HG03469 (cell line): ENCODE measurements around the gene PCDHGA4.
"Not testable (repeated sequence)": the region's sequence is repeated elsewhere in the genome, so short reads cannot be mapped to it uniquely, and the experiment has no call there.

Source experiments
- ATAC-seq: cut with Tn5 transposase; IDR thresholded peaks from one replicate; pipeline ENCODE4 v1.9.1; 2021; ENCODE audit warnings: mild to moderate bottlenecking, moderate library complexity, moderate number of reproducible peaks; ENCODE audit not compliant: unreplicated experiment

The PCDHGA4 gene

DNA sequence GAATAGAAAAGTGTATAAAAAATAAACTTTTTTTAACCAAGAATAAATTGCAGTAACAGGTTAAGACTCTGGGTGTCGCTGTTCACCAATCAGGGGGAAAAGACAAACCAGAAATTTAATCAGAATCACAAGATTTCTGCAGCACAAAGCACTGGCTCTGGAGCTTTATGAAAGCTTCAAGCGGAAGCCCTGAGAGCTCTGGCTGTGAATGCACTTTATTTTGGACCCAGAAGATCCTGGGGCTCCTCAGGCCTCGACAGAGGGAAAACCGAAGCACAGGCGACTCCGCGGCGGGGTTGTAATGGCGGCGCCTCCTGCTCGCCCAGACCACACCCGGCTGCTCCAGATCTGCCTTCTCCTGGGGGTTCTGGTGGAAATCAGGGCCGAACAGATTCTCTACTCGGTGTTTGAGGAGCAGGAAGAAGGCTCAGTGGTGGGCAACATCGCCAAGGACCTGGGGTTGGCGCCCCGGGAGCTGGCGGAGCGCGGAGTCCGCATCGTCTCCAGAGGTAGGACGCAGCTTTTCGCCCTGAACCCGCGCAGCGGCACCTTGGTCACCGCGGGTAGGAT is at the start of gene PCDHGA4:
TSS of gene PCDHGA4 (plus strand) at position 122 of the 570 bp plus-strand sequence. CDS start at position 209, 87 bp downstream.
- ATAC-seq = no peak

DNA sequence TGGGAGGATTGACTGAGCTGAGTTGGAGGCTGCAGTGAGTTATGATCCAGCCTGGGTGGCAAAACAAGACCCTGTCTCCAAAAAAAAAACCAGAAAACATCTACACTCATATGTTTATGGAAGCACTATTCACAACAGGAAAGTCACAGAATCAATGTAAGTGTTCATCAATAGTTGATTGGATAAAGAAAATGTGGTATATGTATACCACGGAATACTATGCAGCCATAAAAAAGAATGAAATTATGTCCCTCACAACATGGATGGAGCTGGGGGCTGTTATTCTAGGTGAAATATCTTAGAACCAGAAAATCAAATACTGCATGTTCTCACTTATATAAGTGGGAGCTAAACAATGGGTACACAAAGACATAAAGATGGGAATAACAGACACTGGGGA is 48.2 kb upstream of the PCDHGA4 start:
- ATAC-seq = no peak

DNA sequence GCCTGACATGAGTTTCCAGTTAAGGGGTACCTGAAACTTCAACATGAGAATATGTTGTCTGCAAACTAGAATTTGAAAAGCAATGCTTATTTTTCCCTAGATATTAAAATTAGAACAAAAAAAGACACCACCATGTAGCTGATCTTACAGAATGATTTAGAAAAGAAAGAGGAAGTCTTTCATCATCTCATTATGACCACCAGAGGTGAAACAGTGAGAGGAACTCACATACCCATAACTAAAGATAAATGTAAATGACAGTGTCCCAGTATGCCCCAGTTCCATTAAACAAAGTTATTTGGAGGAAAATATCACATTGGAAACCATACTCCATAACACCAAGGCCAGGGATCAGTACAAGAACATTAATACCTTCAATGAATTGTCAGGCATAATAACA is 41.1 kb upstream of the PCDHGA4 start:
- no peak for ATAC-seq

DNA sequence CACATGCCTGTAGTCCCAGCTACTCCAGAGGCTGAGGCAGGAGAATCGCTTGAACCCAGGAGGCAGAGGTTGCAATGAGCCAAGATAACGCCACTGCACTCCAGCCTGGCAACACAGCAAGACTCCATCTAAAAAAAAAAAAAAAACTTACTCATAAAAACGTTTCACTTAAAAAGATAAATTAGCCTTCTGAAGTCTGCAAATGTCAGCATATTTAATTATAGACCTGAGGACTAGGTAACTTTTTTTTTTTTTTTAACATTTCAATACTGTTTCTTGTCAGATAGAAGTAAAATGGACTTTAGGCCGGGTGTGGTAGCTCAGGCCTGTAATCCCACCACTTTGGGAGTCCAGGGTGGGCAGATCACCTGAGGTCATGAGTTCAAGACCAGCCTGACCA is 37.9 kb upstream of the PCDHGA4 start:
- not testable (repeated sequence) for ATAC-seq

DNA sequence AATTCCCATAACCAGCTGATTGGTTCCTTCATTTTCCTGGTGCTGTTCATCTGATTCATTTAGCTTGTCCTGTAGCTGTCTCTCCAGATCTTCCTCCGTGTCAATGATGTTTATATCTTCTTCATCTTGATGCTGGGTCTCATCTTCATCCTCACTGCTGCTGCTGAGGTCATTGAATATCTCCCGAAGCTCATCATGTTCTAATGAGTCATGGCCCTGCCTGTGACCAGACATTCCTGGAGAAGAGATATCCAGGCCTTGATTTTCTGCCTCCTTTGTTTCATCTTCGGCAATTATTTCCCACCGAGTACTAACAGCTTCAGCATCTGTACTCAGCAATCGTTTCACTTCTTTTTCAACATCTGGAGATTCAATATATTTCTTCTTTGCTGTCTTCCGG is 35.6 kb upstream of the PCDHGA4 start:
- ATAC-seq = no peak

DNA sequence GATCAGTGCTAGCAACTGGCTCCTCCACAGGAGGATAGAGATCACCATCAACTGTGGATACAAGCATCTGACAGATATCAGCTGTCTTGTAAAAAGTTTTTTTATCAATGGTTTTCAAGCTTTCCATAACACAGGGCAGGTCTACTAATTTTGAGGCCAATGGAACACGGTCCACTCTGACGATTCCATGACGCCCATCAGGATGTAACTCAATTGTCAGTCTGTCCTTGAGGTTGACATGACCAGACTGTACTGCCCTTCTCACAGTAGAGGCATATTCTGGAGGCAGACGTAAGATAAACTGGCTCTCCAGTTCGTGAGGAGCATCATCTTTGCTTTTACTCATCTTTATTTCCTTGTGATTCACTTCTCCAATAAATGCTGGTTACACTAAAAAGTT is 35.1 kb upstream of the PCDHGA4 start:
- no peak for ATAC-seq

DNA sequence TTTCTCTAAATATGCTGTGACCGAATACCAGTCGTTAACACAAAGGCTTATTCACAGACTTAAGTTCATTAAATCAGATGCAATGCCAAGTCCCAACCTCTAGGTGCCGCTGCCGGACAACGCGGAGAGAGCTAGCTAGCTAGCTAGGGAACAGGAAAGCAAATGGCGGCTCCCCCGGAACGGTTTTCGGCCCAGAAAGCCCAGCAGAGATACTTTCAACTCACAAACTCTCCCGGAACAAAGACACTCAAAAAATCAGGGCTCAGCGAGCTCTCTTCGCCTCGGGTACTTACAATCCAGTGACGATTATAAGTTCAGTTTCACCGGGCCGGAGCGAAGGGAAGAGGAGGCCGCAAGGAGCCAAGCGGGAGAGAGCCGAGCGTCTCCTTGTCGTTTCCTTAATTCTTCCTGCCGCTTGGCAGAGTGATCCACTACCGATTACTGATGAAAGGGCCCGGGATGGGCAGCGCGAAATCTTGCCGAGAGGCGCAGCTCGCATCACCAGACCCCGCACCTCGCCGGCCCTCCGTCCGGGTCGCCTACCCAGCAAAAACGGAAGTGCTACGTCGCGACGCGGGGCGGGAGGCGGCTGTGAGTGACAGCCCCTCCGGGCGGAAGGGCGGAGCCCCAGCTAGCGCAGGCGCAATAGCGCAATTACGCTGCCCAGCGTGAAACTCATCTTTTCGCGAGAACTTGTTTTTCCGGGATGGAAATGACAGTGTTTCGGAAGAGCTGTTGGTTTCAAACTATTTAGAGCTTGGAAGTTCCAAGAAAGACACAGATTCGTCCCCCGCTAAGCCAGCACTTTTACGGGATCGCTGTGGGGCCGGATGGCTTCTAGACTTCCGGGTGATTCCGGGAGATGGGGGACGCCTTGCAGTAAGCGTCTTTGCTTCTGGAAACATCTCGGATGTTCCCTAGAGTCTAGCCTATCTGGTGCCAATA is 34.3 kb upstream of the PCDHGA4 start, which contains the start of gene TAF7:
TSS of gene TAF7 (minus strand) at position 560 of the 945 bp plus-strand sequence. CDS start 740 bp downstream, outside the sequence.
- peak; percentile 89 for ATAC-seq

DNA sequence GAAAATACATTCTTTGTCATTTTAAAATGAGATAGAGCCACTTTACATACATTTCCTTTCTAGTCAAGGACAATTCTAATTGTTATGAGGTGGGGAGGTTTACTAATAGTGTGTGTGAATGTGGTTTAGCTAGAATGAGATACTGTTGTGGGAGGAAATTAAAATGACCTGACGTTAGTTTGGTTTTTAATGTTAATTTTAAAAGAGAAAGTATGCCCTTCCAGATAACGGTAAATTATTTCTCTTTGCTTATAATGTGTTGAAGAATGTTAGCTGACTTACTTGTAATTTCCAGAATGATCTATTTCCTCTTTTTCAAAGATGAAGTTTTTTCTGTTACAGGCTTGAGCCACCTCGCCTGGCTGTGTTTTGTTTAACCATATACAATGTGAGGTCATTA is 32.6 kb upstream of the PCDHGA4 start:
- ATAC-seq = no peak

DNA sequence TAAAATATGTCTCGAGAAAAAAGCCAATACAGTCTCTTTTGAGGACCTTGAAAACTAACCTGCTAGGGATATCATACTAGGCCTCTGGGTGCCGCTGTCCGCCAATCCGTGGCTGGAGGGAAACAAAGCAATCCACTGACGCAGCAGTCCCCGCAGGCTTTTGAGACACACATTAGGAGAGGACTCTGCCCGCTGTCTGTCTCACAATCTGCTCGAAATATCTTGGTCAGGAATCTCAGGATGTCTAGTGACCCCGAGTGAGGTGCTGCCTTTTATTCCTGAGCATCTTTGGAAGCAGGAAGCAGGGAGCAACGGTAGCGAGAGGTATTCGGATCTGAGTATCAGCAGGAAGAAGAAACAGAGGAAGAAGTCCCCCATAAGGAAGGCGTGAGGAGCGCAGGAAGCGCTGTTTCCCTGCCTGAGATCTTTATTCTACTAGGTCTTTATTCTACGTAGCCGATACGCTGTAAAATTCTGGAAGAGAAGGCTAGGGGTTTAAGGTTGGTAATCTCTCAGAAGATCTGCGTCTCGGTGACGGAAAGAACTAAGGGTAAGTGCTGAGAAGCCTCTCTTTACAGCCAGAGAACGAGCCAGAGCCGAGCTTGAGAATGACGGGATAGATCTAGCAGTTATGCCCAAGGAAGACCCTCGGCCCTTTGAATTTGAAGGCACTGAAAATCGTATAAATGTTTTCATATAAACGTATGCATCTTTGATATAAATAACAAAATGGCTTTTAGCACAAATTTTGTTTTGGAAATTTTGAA is 28.6 kb upstream of the PCDHGA4 start:
- ATAC-seq = peak; percentile 70

DNA sequence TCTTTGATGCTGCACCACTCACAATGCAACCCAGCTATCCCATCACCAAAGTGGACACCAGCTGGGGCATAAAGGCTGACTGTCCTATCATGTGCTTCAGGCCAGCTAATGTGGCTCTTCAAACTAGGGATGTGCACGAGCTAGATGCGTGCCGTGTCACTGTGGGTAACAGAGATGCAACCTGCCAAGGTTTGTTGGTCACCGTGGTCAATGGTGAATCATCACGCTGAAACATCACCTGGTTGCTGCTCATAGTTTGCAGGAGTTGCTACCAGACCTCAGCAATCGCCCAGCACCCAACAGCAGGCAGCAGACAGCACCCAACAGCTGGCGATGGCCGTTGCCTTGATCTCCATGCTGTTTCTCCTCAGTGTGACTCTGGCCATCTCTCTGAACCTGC is 26.6 kb upstream of the PCDHGA4 start:
- no peak for ATAC-seq

DNA sequence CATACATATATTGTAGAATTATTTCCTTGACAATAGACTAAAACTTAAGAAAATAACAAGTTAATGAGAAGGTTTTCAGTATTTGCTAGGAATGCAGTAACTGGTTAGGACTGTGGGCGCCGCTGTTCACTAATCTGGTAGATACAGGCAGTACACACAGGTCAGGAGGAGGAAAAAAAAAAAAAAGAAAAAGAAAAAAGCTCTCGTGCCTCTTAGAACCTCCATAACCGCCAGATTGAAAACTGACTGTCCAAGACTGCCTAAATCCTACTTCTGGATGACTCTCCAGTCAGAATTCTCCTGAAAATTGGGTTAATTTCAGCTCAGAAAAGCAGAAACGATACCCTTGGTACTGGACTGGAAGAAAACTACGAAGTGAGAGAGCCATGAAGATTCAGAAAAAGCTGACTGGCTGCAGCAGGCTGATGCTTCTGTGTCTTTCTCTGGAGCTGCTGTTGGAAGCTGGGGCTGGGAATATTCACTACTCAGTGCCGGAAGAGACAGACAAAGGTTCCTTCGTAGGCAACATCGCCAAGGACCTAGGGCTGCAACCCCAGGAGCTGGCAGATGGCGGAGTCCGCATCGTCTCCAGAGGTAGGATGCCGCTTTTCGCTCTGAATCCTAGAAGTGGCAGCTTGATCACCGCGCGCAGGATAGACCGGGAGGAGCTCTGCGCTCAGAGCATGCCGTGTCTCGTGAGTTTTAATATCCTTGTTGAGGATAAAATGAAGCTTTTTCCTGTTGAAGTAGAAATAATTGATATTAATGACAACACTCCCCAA is 24.3 kb upstream of the PCDHGA4 start, which contains the start of gene PCDHGA1:
TSS of gene PCDHGA1 (plus strand) at position 216 of the 782 bp plus-strand sequence.
- ATAC-seq = no peak

DNA sequence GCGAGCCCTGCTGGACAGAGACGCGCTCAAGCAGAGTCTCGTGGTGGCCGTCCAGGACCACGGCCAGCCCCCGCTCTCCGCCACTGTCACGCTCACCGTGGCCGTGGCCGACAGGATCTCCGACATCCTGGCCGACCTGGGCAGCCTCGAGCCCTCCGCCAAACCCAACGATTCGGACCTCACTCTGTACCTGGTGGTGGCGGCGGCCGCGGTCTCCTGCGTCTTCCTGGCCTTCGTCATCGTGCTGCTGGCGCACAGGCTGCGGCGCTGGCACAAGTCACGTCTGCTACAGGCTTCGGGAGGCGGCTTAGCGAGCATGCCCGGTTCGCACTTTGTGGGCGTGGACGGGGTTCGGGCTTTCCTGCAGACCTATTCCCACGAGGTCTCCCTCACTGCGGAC is 22.2 kb upstream of the PCDHGA4 start:
- ATAC-seq = not testable (repeated sequence)

DNA sequence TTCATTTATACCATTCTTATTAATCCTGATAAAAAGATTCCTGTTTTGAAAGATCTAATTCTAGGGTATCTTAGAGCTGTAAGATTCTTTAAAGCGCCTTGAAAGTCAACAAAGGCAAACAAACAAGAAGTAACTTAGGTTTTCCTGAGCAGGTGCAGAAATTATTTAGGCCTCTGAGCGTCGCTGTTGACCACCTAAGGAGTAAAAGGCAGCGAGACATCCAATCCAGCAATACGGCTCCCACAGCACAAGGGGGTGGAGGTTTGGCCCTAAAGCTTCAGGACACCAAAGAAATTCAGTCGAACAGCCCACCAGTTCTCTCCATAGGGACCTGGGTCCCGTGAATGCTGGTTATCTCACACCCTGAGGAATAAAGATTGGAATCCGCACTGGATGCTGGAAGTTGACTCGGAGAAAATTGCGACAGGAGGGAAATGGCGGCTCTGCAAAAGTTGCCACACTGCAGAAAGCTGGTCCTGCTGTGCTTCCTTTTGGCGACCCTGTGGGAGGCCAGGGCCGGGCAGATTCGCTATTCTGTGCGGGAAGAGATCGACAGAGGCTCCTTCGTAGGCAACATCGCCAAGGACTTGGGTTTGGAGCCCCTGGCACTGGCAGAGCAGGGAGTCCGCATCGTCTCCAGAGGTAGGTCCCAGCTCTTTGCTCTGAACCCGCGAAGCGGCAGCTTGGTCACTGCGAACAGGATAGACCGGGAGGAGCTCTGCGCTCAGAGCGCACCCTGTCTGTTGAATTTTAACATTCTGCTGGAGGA is 16.1 kb upstream of the PCDHGA4 start, which contains the start of gene PCDHGA2:
TSS of gene PCDHGA2 (plus strand) at position 223 of the 769 bp plus-strand sequence.
- no peak for ATAC-seq

DNA sequence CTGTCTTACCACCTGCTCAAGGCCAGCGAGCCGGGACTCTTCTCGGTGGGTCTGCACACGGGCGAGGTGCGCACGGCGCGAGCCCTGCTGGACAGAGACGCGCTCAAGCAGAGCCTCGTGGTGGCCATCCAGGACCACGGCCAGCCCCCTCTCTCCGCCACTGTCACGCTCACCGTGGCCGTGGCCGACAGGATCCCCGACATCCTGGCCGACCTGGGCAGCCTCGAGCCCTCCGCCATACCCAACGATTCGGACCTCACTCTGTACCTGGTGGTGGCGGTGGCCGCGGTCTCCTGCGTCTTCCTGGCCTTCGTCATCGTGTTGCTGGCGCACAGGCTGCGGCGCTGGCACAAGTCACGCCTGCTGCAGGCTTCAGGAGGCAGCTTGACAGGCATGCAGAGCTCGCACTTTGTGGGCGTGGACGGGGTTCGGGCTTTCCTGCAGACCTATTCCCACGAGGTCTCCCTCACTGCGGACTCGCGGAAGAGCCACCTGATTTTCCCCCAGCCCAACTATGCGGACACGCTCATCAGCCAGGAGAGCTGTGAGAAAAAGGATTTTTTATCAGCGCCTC is 14.0 kb upstream of the PCDHGA4 start:
- ATAC-seq = not testable (repeated sequence)

DNA sequence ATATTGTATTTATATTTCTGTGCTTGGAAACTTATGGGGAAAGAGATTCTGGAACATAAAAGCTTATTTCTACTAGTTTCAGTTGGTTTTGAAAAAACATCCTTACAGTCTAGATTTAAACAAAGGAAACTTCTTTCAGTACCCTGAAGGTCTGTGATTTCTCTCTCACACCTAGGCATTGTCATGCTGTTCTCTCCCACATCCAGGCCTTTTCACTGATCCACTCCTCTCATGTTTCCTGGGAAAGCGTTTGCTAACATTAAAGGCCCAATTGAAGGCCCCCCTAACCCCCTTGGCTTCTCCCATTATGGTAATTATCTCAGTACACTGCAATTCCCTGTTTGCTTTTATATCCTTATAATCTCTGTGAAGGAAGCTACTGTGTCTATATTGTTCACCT is 12.0 kb upstream of the PCDHGA4 start:
- no peak for ATAC-seq

DNA sequence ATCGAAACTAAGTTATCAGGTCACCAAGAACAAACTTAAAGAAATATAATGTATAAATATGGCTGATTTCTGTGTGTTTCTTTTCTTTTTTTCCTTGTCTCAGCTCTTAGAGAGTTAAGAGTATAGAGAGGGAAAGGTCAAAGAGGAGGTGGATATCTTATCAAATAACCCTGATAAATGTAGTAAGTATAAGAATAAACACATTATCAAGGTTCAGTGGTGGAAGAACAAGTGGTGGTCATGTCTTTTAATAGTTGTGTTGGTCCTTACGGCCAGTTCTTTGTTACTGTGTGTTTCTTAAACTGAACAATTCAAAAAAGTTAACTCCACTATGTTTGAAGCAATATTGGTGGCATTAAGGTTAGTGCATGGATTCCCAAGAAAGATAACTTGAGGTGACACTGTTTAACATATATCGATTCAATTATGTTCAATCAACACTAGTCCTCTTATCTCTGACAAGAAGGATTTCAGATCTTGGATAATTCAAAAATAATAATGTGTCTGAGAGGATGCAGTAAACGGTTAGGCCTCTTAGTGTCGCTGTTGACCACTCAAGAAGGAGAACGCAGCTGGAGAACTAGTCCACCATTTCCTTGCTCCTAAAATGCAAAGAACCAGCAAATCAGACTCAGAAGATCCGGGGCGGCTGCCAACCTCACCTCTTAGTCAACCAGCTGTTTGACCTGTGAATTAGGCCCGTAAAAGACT is 11.4 kb upstream of the PCDHGA4 start, which contains the start of gene PCDHGA3:
TSS of gene PCDHGA3 (plus strand) at position 588 of the 711 bp plus-strand sequence. CDS start 205 bp downstream, outside the sequence.
- no peak for ATAC-seq

DNA sequence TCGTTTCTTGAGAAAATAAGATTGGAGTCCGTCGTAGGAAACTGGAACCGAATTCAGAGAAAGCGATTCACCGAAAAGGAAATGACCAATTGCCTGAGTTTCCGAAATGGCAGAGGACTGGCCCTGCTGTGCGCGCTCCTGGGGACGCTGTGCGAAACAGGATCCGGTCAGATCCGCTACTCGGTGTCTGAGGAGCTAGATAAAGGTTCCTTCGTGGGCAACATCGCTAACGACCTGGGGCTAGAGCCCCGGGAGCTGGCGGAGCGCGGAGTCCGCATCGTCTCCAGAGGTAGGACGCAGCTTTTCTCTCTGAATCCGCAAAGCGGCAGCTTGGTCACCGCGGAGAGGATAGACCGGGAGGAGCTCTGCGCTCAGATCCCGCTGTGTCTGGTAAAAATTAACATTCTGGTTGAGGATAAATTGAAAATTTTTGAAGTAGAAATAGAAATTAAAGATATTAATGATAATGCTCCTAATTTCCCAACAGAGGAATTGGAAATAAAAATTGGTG is 10.8 kb upstream of the PCDHGA4 start:
- ATAC-seq = no peak

DNA sequence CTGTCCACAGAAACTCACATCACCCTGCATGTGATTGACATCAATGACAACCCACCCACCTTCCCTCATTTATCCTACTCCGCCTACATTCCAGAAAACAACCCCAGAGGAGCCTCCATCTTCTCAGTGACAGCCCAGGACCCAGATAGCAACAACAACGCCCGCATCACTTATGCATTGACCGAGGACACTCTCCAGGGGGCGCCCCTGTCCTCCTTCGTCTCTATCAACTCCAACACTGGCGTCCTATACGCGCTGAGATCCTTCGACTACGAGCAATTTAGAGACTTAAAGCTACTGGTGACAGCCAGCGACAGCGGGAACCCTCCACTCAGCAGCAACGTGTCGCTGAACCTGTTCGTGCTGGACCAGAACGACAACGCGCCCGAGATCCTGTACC is 9.5 kb upstream of the PCDHGA4 start:
- no peak for ATAC-seq
